NCI-H1417 treated with DMSO at 0.1 percent for 48 hours (cell line): ENCODE results near the gene FANCD2OS.
"Not testable (repeated sequence)": the region's sequence is repeated elsewhere in the genome, so short reads cannot be mapped to it uniquely, and the experiment has no call there.

Experiments used
- DNase-seq: peaks from one replicate; lab custom pipeline; 2025; lab: John Stamatoyannopoulos, UW

Gene FANCD2OS

GRCh38 chr3:10093678-10094077, 14.4 kb downstream of the FANCD2OS start:
- DNase-seq: no peak

- DNase-seq: not testable (repeated sequence)
Measured at GRCh38 chr3:10091387-10091786, 16.7 kb downstream of the FANCD2OS start.

GRCh38 chr3:10090774-10091173, 17.3 kb downstream of the FANCD2OS start:
- DNase-seq: not testable (repeated sequence)

- DNase-seq: no peak
Measured at GRCh38 chr3:10090179-10090578, 17.9 kb downstream of the FANCD2OS start.

- no peak for DNase-seq
Measured at GRCh38 chr3:10088256-10088655, 19.8 kb downstream of the FANCD2OS start.

GRCh38 chr3:10085738-10086137, 22.3 kb downstream of the FANCD2OS start:
- DNase-seq: no peak

GRCh38 chr3:10081871-10082270, 26.2 kb downstream of the FANCD2OS start:
- DNase-seq: no peak

- no peak for DNase-seq
Measured at GRCh38 chr3:10074666-10075065, 33.4 kb downstream of the FANCD2OS start.

GRCh38 chr3:10070077-10070476, 38.0 kb downstream of the FANCD2OS start:
- not testable (repeated sequence) for DNase-seq

- no peak for DNase-seq
Measured at GRCh38 chr3:10055097-10055496, 53.0 kb downstream of the FANCD2OS start.
